Heart left ventricle (tissue), 13 donors: ENCODE data around the gene TNK2.
"Not testable (repeated sequence)": the region's sequence is repeated elsewhere in the genome, so short reads cannot be mapped to it uniquely, and the experiment has no call there.

Experiments used
- CTCF ChIP-seq, 12 donors: fragments of 200-600 bp; sonication (generic) in 4 of 12; IDR thresholded peaks; one replicate each; pipeline versions ENCODE4 v1.5.0 to v1.8.0; 2018 to 2022; ENCODE audit warnings: antibody characterized with exemption in 12 of 12, mild to moderate bottlenecking in 5 of 12
- POLR2A ChIP-seq, 2 donors: fragments of 450-650 bp; IDR thresholded peaks; one replicate each; pipeline ENCODE4 v1.6.1; 2017; ENCODE audit warnings: antibody characterized with exemption in 2 of 2, mild to moderate bottlenecking in 2 of 2, moderate library complexity in 2 of 2
- donor health status: ischemic (EF 13 %, LVEDD 7.1; RV severe dilation, severe dysfunction).
- donor health status: DM: no; HTN: yes; CAD: no.
- donor health status: DM: no; HTN: no; CAD: no.
- donor health status: ischemic (EF 25% LVEDD 6.9; RV normal size, moderate dysfunction).
- donor health status: ischemic (EF 25% LVEDD 5.7; RV mildly dilated, moderate dysfunction).
- donor health status: ischemic (EF 35%, LVEDD 5.7; RV mildly dilated, moderate dysfunction).
- donor health status: nonischemic (EF 11% LVEDD 7.7; RV severe dilation, severe dysfunction).
- donor health status: DM: yes; HTN: yes; CAD: no.
- donor health status: PGD.
- donor health status: ischemic (EF 29% LVEDD 5.4; RV normal size, mild dysfunction).
- donor health status: nonischemic (EF 23%, LVEDD 6.1; RV moderate dilation, normal function).

- TF ChIP-seq POLR2A, CTCF (IDR thresholded peaks at IDR 0.05): not testable (repeated sequence)
Observed at GRCh38 chr3:195824425-195825190, 83.7 kb downstream of the TNK2 start.
